ENCODE data around the gene PPP6R3. TPM values are rescaled to one million over a fixed set of nuclear protein-coding genes. Genes with fewer than 3 reads are reported as not detected.

PPP6R3 gene
- total RNA-seq, 2 experiments from 2014 or later: 84.7 to 87.0 TPM

DNA sequence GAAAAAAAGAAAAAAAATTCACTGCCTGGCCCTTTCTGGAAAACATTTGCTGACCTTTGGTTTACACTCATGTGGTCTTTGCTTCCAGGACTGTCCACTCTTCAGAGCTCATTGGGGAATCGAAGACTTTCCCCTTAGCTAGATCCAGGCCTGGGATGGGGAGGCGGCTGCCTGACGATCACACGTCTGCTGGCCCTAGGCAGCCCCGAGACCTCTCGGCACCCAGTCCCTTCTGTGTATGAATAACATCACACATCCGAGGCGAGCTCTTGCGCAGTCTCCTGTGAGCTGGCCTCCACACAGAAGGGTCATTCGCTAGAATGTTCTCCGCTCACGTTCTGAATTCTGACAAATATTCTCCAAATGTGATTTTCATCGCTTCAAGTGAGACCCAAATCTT lies 198.1 kb downstream of the PPP6R3 start:
- no peaks in the 10 kb centered on the region for H3K36me3 Mint-ChIP-seq (ENCODE audit: low read depth)
- H3K27me3 Mint-ChIP-seq (ENCODE audit: low read depth): no peaks in the 10 kb centered on the region
- DNase-seq: no peak
- H3K4me3 Mint-ChIP-seq: no peak overlapping the region
- H3K9me3 Mint-ChIP-seq: no peaks in the 10 kb centered on the region
- H3K27ac Mint-ChIP-seq: no peak overlapping the region
- CTCF ChIA-PET: no interaction called here
- H3K4me1 Mint-ChIP-seq (ENCODE audit: low read depth): no peaks in the 10 kb centered on the region
- intact Hi-C loops (cut with micrococcal nuclease): no loop called here

- intact Hi-C loops (cut with micrococcal nuclease): no loop called here
- H3K9me3 Mint-ChIP-seq: no peaks in the 10 kb centered on the region
- no peaks in the 10 kb centered on the region for H3K36me3 Mint-ChIP-seq (ENCODE audit: low read depth)
- H3K27ac Mint-ChIP-seq: no peak overlapping the region
- no peak overlapping the region for H3K4me3 Mint-ChIP-seq
- CTCF ChIA-PET: no interaction called here
- no peak for DNase-seq
- H3K4me1 Mint-ChIP-seq (ENCODE audit: low read depth): no peaks in the 10 kb centered on the region
- no peaks in the 10 kb centered on the region for H3K27me3 Mint-ChIP-seq (ENCODE audit: low read depth)
Measured at GRCh38 chr11:68659158-68659921, 198.8 kb downstream of the PPP6R3 start.

- intact Hi-C loops (cut with micrococcal nuclease): no loop called here
- DNase-seq: no peak
- Mint-ChIP-seq H3K27ac (no peak overlapping the region), H3K9me3 (no peaks in the 10 kb centered on the region), H3K4me1 (ENCODE audit: low read depth) (no peaks in the 10 kb centered on the region), H3K27me3 (ENCODE audit: low read depth) (no peaks in the 10 kb centered on the region), H3K4me3 (no peak overlapping the region), H3K36me3 (ENCODE audit: low read depth) (no peaks in the 10 kb centered on the region)
- CTCF ChIA-PET: interaction anchor here (0.6 kb wide), 1 partner anchor 905 kb away, joined by 4 read pairs; no protein-coding TSS in a partner anchor
Measured at GRCh38 chr11:68660066-68660810, 199.7 kb downstream of the PPP6R3 start.

DNA sequence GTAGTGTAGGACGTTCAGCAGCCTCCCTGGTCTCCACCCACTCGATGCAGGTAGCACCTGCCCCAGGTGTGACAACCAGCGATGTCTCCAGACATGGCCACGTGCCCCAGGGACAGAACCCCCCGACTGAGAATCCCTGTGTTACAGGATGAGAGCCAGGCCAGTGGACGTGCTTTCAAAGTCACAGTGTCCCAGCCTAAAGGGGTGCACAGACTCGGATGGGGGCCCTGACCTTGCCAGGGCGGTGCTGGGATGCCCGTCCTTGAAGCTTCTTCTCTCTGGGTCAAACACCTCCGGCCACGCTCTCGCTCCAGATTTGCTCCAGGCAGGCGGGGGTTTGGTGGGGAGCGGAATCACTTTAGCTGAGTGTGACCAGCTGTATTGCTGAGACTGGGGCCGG lies 200.5 kb downstream of the PPP6R3 start:
- no peak for DNase-seq
- no peaks in the 10 kb centered on the region for H3K9me3 Mint-ChIP-seq
- CTCF ChIA-PET: no interaction called here
- no peaks in the 10 kb centered on the region for H3K4me1 Mint-ChIP-seq (ENCODE audit: low read depth)
- H3K27ac Mint-ChIP-seq: no peak overlapping the region
- intact Hi-C loops (cut with micrococcal nuclease): no loop called here
- no peaks in the 10 kb centered on the region for H3K27me3 Mint-ChIP-seq (ENCODE audit: low read depth)
- no peak overlapping the region for H3K4me3 Mint-ChIP-seq
- H3K36me3 Mint-ChIP-seq (ENCODE audit: low read depth): no peaks in the 10 kb centered on the region

DNA sequence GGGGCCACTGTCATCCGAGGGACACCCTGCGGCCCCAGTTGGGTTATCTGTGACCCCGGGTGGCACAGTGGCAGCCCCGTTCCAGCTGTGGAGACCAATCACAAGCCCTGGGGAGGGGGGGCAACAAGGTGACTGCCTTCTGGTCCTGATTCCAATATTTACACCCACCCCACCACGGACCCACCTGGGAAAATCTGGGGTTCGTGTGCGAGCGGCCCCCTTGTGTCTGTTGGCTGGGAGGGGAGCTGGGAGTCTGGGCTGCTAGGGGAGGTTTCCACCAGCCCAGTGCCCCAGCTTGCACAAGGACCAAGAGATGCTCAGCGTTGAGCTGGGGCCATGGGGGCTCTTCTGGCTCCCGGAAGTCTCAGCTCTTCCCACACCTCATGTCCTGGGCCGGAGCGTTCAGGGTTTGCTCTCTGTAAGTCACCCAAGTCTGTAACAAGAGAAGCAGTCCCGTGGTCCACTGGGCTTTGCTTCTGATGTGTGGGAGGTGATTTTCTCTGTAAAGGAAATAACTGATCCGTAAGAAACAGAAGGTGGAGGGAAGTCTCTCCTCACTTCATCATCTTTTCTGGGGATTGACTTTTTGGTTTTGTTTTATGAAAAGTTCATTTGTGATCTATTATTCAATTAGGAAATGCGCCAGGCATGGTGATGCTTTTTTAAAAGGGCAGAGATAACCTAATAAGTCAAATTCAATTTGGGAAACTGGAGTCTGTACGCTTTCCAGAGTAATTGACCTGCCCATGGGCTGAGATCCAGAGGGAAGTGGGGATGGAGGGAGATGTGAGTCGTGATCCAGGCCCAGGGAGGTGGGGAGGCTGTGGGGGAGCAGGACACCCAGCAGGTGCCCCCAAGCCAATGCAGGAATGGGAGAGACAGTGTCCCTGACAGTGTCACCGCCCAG lies 201.4 kb downstream of the PPP6R3 start:
- intact Hi-C loops (cut with micrococcal nuclease): no loop called here
- CTCF ChIA-PET: no interaction called here
- H3K36me3 Mint-ChIP-seq (ENCODE audit: low read depth): no peaks in the 10 kb centered on the region
- H3K27me3 Mint-ChIP-seq (ENCODE audit: low read depth): no peaks in the 10 kb centered on the region
- H3K4me3 Mint-ChIP-seq: no peak overlapping the region
- no peaks in the 10 kb centered on the region for H3K4me1 Mint-ChIP-seq (ENCODE audit: low read depth)
- no peaks in the 10 kb centered on the region for H3K9me3 Mint-ChIP-seq
- H3K27ac Mint-ChIP-seq: no peak overlapping the region
- no peak for DNase-seq

GRCh38 chr11:68663482-68664010 lies 203.0 kb downstream of the PPP6R3 start:
- CTCF ChIA-PET: no interaction called here
- Mint-ChIP-seq H3K4me3 (no peak overlapping the region), H3K9me3 (no peaks in the 10 kb centered on the region), H3K4me1 (ENCODE audit: low read depth) (no peaks in the 10 kb centered on the region), H3K27me3 (ENCODE audit: low read depth) (no peaks in the 10 kb centered on the region), H3K27ac (no peak overlapping the region), H3K36me3 (ENCODE audit: low read depth) (no peaks in the 10 kb centered on the region)
- DNase-seq: no peak
- intact Hi-C loops (cut with micrococcal nuclease): no loop called here

- Mint-ChIP-seq H3K4me1 (ENCODE audit: low read depth) (no peaks in the 10 kb centered on the region), H3K27ac (no peak overlapping the region), H3K4me3 (no peak overlapping the region), H3K36me3 (ENCODE audit: low read depth) (no peaks in the 10 kb centered on the region), H3K27me3 (ENCODE audit: low read depth) (no peaks in the 10 kb centered on the region), H3K9me3 (no peaks in the 10 kb centered on the region)
- intact Hi-C loops (cut with micrococcal nuclease): no loop called here
- DNase-seq: no peak
- CTCF ChIA-PET: no interaction called here
Measured at GRCh38 chr11:68664141-68664540, 203.6 kb downstream of the PPP6R3 start.

DNA sequence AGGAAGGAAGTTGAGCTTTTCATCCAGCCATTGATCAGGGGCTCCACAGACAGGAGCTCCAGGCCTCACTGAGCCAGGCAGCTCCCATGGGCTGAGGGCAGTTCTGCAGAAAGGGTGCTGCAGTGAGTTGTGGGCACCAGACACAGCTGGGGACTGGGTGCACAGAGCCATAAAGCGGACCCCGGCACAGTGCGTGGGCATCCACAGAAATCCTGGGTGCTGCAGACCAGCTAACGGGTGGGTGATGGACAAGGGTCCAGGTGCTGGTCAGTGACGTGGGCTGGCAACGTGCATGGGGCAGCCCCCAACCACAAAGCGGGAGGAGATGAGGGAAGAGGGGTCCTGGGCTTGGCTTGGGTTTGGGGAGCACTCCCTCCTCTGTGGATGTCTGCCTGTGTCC lies 204.4 kb downstream of the PPP6R3 start:
- intact Hi-C loops (cut with micrococcal nuclease): no loop called here
- CTCF ChIA-PET: interaction anchor here (0.6 kb wide), 1 partner anchor 214 kb away, joined by 3 read pairs; no protein-coding TSS in a partner anchor
- Mint-ChIP-seq H3K9me3 (no peaks in the 10 kb centered on the region), H3K27me3 (ENCODE audit: low read depth) (no peaks in the 10 kb centered on the region), H3K4me1 (ENCODE audit: low read depth) (no peaks in the 10 kb centered on the region), H3K4me3 (no peak overlapping the region), H3K27ac (no peak overlapping the region), H3K36me3 (ENCODE audit: low read depth) (no peaks in the 10 kb centered on the region)
- no peak for DNase-seq

Other genes starting within 250 kb of the PPP6R3 start
- gene KMT5B, start 247.5 kb upstream of the PPP6R3 start, total RNA-seq: 10 to 100 TPM; 18.4 to 21.6 TPM
- 10 to 100 TPM; 28.5 to 29.5 TPM for gene C11orf24, start 188.8 kb upstream of the PPP6R3 start, total RNA-seq
- 10 to 100 TPM; 14.3 to 17.1 TPM for gene LRP5, start 148.2 kb upstream of the PPP6R3 start, total RNA-seq
- gene GAL, start 223.8 kb downstream of the PPP6R3 start, total RNA-seq: 1 to 10 TPM; 3.6 to 3.9 TPM

Measured in activated naive CD4-positive, alpha-beta T cell treated with anti-CD3 and anti-CD28 coated beads for 36 hours (primary cell).